HG03354 (cell line): Measurements from ENCODE around the gene MPC1.
A peak's percentile ranks its signal among the peaks of the same experiment; 100 is the strongest.
"Not testable (repeated sequence)": the region's sequence is repeated elsewhere in the genome, so short reads cannot be mapped to it uniquely, and the experiment has no call there.

Experiments used
- ATAC-seq: cut with Tn5 transposase; IDR thresholded peaks from one replicate; pipeline ENCODE4 v1.9.1; 2021; ENCODE audit warnings: mild to moderate bottlenecking; ENCODE audit not compliant: unreplicated experiment, poor library complexity, severe bottlenecking

Gene MPC1

GRCh38 chr6:166352923-166353322, 29.8 kb downstream of the MPC1 start:
- no peak for ATAC-seq

DNA sequence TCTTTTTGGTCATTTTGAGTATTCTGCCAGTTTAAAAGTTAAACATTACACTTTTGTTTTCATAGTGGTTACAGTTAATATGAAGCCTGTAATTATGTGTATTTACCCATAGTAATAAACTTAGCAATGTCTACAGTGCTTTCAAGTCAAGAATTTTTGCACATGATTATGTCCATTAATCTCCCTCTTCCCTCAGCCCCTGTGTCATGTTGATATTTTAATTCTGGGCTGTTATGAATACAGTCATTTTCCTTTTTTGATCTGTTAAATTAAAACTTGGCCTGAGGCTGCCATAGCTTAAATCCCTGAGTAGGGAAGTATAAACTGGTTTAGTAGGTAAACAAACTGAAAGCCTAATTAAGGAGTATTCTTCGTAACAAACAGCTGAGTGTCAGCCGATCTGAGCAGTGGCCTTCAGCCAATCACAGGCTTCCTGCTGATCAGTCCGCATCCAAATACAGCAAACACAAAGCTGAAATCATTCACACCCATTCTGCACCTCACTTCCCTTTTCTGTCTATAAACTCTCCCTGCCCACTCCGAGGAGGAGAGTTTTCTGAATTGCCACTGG, 30.9 kb downstream of the MPC1 start:
- peak; percentile 100 for ATAC-seq

DNA sequence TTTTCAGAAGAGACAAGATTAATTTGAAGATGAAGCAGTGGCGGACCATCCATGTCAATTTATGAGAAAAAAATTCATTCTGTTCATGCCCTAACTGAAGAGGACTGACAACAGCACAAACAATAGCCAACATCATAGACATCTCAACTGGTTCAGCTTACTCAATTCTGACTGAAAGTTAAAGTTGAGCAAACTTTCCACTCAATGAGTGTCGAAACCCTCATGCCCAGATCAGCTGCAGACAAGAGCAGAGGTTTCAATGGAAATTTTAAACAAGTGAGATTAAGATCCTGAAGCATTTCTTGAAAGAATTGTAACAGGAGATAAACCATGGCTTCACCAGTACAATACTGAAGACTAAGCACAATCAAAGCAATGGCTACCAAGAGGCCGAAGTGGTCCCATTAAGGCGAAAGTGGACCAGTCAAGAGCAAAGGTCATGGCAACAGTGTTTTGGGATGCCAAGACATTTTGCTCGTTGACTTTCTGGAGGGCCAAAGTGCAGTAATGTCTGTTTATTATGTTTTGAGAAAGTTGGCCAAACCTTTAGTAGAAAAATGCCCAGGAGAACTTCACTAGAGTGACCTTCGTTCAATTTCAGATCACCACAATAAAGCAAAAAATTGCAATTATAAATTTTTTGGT, 34.3 kb downstream of the MPC1 start:
- ATAC-seq, result no peak

DNA sequence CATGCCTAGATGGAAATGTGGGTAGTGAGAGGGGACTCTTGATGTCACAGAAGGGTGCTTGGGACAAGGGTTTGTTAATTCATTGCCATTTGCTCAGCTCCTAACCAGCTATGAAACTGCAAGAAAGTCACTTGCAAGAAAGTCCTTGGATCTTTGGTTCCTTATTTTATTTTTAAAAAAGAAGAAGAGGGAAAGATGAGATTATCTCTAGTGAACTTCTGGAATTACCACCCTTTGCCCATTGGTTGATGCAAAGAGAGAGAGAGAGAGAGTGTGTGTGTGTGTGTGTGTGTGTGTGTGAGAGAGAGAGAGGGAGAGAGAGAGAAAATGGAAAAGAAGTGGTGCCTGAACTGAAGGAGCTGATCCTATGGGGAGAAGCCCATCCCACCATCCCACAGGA, 35.8 kb downstream of the MPC1 start:
- ATAC-seq, result no peak

DNA sequence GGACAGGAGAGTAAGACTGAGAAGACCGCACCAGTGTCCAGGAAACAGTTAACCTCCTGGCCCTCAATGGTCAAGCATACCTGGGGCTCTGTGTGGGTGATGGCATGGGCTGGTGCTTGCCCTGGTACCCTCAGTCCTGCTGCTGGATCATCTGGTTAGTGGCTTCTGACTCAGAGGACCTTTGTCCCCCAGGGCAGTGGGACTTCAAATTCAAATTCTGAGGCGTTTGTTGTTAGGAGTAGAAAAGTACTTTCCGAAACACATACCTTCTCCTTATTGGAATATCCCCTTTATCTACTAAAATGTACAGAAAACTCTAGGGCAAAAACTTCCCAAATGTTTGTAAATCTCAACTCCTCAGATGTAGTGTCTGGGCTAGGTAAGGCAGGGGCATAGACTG, 36.3 kb downstream of the MPC1 start:
- ATAC-seq, result no peak

- not testable (repeated sequence) for ATAC-seq
These were observed 37.1 kb downstream of the MPC1 start for GRCh38 chr6:166345672-166346071.

- ATAC-seq, result not testable (repeated sequence)
These were observed 37.8 kb downstream of the MPC1 start for GRCh38 chr6:166344921-166345320.

- no peak for ATAC-seq
These were observed 38.5 kb downstream of the MPC1 start for GRCh38 chr6:166344240-166344639.

GRCh38 chr6:166343150-166343487, 39.6 kb downstream of the MPC1 start:
- ATAC-seq, result peak; percentile 39

DNA sequence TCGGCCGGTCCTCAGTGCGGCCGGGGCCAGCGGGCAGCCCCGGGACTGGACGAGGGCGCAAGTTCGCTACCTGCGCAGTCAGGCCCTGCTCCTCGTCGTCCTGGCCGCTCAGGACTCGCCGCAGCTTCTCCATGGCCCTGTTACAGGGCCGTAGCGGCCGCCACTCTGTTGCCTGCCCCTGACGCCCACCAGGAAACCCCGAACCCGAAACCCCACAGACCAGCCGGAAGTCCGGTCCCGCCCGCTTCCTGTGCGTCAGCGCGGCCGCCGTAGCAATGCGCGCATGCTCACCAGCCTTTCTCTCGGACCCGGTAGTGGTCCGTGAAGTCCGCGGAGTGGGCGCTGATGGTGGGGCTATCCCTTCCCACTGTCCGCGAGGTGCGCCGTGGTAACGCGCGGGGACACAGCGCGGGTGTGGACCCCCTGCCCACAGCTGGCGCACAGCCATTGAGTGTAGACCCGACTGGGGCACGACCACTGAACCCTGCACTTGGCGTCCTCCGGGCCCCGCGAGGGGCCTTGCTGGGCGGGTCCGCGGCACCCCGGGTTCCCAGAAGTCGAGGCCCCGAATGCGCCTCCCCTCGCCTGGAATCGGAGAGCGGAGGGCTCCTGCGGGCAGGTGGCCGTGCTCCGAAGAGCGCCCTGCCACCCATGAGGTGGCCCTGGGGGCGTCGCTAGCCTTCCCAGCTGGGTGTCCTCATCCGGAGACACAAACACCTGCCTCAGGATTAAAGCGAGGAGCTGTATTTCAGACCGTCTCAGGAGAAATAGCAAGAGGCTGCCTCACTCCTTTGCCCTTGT, 40.2 kb downstream of the MPC1 start, which contains the start of gene SFT2D1:
TSS of gene SFT2D1 (minus strand) at position 197 of the 801 bp plus-strand sequence. CDS start at position 133, 64 bp downstream.
- ATAC-seq, result peak; percentile 94

DNA sequence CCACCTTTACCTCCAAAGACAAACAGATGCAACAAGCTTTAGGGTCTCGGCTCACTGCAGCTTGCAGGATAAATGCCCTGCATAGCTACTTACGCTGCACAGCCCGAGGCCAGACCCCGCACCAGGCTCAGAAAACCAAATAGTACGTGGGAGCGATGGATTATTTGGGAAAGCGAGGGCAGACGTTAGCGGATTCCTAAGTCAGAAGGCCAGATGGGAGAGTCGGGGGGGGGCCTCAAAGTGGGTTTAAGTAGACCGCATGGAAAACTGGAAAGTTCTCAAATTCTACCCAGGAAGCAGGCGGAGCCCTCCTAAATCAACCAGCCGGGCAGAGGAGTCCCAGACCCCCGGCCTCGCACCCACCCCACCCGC, 40.8 kb downstream of the MPC1 start:
- ATAC-seq, result no peak

- no peak for ATAC-seq
These were observed 41.3 kb downstream of the MPC1 start for GRCh38 chr6:166341464-166341863.

DNA sequence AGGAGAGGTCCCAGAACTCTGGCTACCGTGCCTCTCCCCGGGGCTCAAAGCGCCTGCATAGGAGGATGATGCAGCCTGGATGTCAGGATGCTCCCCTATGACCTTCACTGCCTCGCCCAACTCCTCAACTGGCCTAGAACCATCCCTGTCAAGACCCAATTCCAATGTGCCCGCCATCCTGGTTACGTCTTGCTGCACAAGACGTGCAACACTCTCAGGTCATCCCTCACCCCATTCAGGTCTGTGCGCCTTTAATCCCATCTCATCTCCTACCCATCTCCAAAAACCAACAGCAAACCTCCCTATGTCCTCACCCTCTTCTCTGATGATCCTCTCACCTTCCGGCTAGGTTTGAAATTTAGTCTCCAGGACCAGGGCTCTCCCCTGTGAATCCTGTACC, 43.9 kb downstream of the MPC1 start:
- ATAC-seq, result no peak

DNA sequence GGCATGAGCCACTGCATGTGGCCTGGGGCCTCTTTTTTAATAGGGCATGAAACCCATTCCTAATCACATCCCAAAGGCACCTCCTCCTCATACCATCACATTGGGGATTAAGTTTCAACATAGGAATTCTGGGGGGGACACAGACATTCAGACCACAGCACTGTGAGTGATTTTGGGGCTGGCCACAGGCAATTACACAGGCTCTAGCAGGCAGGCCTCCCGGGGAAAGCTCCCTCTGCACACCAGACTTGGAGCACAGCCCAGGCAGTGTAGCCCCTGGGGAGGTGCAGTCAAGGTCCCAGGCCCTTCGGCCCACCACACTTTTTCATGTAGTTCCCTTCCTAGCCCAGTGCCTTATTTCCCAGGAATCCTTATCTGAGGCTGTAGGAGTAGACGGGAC, 45.9 kb downstream of the MPC1 start:
- no peak for ATAC-seq

DNA sequence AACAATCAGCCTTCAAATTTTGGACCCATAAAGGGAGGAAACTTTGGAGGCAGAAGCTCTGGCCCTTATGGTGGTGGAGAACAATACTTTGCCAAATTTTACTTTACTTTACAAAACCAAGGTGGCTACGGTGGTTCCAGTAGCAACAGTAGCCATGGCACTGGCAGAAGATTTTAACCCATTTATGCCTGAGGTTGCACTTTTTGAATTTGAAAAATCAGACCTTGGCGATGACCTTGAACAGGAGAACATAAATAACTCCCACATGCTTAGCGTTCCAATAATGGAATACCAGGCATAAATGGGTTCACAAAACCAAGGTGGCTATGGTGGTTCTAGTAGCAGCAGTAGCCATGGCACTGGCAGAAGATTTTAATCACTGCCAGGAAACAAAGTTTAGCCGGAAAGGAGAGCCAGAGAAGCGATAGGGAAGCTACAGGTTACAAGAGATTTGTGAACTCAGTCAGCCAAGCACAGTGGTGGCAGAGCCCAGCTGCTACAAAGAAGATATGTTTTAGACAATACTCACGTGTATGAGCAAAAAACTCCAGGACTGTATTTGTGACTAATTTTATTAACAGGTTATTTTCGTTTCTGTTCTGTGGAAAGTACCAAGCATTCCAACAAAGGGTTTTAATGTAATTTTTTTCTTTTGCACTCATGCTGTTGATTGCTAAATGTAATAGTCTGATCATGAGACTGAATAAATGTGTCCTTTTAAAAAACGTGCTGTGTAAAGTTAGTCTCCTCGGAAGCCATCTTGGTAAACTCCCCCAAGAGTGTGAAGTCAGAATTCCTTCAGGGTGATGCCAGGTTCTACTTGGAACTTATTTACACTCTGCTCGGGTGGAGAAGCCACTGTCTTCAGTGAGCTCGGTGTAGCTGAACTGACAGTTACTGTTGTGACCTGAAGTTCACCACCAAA, 47.1 kb downstream of the MPC1 start:
- peak; percentile 58 for ATAC-seq

DNA sequence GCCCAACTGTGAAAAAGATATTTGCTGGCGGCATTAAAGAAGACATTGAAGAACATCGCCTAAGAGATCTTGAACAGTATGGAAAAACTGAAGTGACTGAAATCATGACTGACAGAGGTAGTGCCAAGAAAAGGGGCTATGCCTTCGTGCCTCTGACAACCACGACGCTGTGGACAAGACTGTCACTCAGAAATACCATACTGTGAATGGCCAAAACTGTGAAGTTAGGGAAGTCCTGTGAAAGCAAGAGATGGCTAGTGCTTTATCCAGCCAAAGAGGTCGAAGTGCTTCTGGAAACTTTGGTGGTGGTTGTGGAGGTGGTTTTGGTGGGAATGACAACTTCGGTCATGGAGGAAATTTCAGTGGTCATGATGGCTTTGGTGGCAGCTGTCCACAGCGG, 47.9 kb downstream of the MPC1 start:
- no peak for ATAC-seq

GRCh38 chr6:166333172-166333995, 49.4 kb downstream of the MPC1 start:
- ATAC-seq, result peak; percentile 69

- no peak for ATAC-seq
These were observed 51.0 kb downstream of the MPC1 start for GRCh38 chr6:166331503-166332415.
